BE2C (cell line): ENCODE results near the gene CDYL2.
"Not testable (repeated sequence)": the region's sequence is repeated elsewhere in the genome, so short reads cannot be mapped to it uniquely, and the experiment has no call there.

ENCODE experiments used
- DNase-seq: peaks from one replicate; pipeline ENCODE4 v3.0.0-alpha.2; 2020
- H3K27me3 ChIP-seq: fragments of 250-450 bp; sonication (Bioruptor Pico); 2 replicates; pipeline ENCODE4 v1.5.1; 2020; ENCODE audit warnings: mild to moderate bottlenecking
- H3K36me3 ChIP-seq: fragments of 250-450 bp; sonication (Bioruptor Pico); 2 replicates; pipeline ENCODE4 v1.5.1; 2020; ENCODE audit warnings: mild to moderate bottlenecking
- H3K4me1 ChIP-seq: fragments of 250-450 bp; sonication (Bioruptor Pico); 2 replicates; pipeline ENCODE4 v1.5.1; 2020
- H3K4me3 ChIP-seq: 2 replicates; pipeline ENCODE4 v1.5.1; 2011; ENCODE audit warnings: low read depth, low read length
- H3K9me3 ChIP-seq: fragments of 250-450 bp; sonication (Bioruptor Pico); 2 replicates; pipeline ENCODE4 v1.5.1; 2020
- CTCF ChIP-seq: IDR thresholded peaks from 2 replicates; pipeline ENCODE4 v1.5.1; 2012; ENCODE audit warnings: mild to moderate bottlenecking, low read depth, low read length

CDYL2 gene

GRCh38 chr16:80652441-80652840 is 152.0 kb downstream of the CDYL2 start:
- Histone ChIP-seq H3K36me3 (no peaks in the 10 kb centered on the region), H3K9me3 (no peaks in the 10 kb centered on the region; the same call in none of the 2 replicates), H3K4me3 (no peak overlapping the region), H3K4me1 (no peaks in the 10 kb centered on the region), H3K27me3 (no peaks in the 10 kb centered on the region)
- TF ChIP-seq CTCF = no peak
- DNase-seq = no peak

- not testable (repeated sequence) for H3K4me3 ChIP-seq, H3K36me3 ChIP-seq, H3K4me1 ChIP-seq, DNase-seq, H3K9me3 ChIP-seq, H3K27me3 ChIP-seq
Measured at GRCh38 chr16:80650281-80650680, 154.1 kb downstream of the CDYL2 start.

GRCh38 chr16:80640316-80640715 is 164.1 kb downstream of the CDYL2 start:
- no peak for DNase-seq
- Histone ChIP-seq H3K4me1 (no peaks in the 10 kb centered on the region), H3K27me3 (no peaks in the 10 kb centered on the region), H3K36me3 (no peaks in the 10 kb centered on the region), H3K9me3 (no peaks in the 10 kb centered on the region), H3K4me3 (no peak overlapping the region)
- no peak for TF ChIP-seq CTCF

DNA sequence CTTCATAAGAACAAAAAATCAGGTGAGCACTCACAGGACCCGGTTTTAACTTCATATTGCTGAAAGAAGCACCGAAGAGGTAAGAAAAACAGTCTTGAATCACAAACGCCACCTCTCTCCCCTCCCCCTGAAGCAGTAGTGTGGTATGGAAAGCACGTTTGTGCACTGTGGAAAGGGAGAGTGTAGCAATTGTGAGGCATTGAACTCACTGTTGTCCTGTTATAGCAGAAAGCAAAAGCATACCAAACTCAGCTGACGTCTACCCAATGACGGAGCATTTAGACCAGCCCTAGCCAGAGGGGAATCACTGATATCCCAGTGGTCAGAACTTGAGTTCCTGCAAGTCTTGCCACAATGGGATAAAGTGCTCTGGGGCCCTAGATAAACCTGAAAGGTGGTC is 164.8 kb downstream of the CDYL2 start:
- H3K27me3 ChIP-seq = no peaks in the 10 kb centered on the region
- H3K9me3 ChIP-seq = no peaks in the 10 kb centered on the region
- TF ChIP-seq CTCF = no peak
- no peak for DNase-seq
- no peaks in the 10 kb centered on the region for H3K36me3 ChIP-seq
- no peak overlapping the region for H3K4me3 ChIP-seq
- H3K4me1 ChIP-seq = no peaks in the 10 kb centered on the region

DNA sequence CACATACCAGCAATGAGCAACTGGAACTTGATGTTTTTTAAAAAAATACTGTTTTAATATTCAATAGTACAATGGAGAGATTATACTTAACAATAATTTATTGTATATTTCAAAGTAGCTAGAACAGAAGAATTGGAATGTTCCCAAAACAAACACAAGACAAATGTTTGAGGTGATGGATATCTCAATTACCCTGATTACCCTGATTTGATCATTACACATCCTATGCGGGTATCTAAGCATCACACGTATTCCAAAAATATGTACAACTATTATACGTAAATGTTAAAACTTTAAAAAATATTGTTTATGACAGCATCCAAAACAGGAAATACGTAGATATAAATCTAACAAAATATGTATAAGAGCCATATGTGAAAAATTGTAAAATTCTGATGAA is 166.8 kb downstream of the CDYL2 start:
- Histone ChIP-seq H3K4me1 (no peaks in the 10 kb centered on the region), H3K27me3 (no peaks in the 10 kb centered on the region), H3K4me3 (no peak overlapping the region), H3K36me3 (no peaks in the 10 kb centered on the region), H3K9me3 (no peaks in the 10 kb centered on the region)
- no peak for TF ChIP-seq CTCF
- no peak for DNase-seq

DNA sequence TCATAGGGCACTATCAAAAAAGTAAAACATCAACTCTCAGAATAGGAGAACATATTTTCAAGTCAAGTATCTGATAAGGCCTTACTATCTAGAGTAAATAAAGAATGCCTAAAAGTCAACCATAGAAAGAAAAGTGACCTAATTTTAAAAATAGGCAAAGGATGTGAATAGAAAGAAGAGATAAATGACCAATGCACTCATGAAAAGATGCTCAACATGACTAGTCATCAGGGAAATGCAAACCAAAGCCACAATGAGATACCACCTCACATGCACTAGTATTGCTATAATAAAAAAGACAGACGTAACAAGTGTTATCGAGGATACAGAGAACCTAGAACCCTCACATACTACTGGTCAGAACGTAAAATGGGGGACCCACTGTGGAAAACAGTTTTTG is 172.8 kb downstream of the CDYL2 start:
- H3K9me3 ChIP-seq = no peaks in the 10 kb centered on the region
- TF ChIP-seq CTCF = no peak
- H3K36me3 ChIP-seq = no peaks in the 10 kb centered on the region
- no peak for DNase-seq
- H3K4me1 ChIP-seq = no peaks in the 10 kb centered on the region
- H3K27me3 ChIP-seq = no peaks in the 10 kb centered on the region
- H3K4me3 ChIP-seq = no peak overlapping the region

DNA sequence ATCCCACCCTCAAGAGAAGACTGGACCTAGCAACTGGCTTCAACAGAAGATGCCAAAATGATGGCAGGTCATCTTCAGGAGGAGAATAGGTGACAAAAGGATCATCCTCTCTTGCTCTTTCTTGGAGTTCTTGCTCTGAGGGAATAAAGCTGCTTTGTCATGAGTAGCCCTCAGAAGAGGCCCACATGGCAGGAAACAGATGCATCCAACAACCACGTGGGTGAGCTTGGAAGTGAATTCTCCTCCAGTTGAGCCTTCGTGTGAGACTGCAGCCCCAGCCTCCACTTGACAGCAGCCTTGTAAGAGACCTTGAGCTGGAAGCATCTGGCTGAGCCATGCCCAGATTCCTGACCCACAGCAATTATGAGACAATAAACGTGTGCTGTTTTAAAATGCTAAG is 176.1 kb downstream of the CDYL2 start:
- peaks cover 3% of the 10 kb centered on the region; the same call in 1 of the 2 replicates for H3K9me3 ChIP-seq
- H3K4me3 ChIP-seq = no peak overlapping the region
- no peaks in the 10 kb centered on the region for H3K27me3 ChIP-seq
- no peaks in the 10 kb centered on the region for H3K36me3 ChIP-seq
- no peak for DNase-seq
- TF ChIP-seq CTCF = no peak
- no peaks in the 10 kb centered on the region for H3K4me1 ChIP-seq
